C4-2B (cell line): ENCODE data around the gene CNTN4.

Source experiments
- H3K27ac ChIP-seq: fragments of 450-650 bp; 2 replicates; pipeline ENCODE4 v1.5.1; 2017
- ZFX ChIP-seq: fragments of 450-650 bp; IDR thresholded peaks from 2 replicates; pipeline ENCODE4 v1.6.1; 2017
- TF ChIP-seq, protein P1 (sequence below): fragments of 450-650 bp; conservative IDR thresholded peaks from 2 replicates; pipeline ENCODE4 v1.5.1; 2017; ENCODE audit warnings: mild to moderate bottlenecking

The CNTN4 gene

DNA sequence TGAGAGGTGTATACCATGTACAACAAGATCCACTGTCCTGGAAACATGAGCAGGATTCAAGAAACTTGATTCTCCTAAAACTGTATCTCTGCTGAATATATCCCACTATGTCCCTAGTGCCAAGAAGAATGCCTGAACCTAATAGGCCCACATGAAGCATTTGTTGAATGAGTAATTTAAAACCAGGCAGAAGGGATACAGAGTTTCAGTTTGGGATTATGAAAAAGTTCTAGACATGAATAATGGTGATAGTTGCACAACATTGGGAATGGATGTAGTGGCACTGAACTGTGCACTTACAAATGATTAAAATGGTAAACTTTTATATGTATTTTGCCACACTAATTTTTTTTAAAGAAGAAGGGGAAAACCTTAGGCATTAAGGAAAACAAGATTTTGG lies 750.4 kb downstream of the CNTN4 start:
- TF ChIP-seq, protein P1, sequence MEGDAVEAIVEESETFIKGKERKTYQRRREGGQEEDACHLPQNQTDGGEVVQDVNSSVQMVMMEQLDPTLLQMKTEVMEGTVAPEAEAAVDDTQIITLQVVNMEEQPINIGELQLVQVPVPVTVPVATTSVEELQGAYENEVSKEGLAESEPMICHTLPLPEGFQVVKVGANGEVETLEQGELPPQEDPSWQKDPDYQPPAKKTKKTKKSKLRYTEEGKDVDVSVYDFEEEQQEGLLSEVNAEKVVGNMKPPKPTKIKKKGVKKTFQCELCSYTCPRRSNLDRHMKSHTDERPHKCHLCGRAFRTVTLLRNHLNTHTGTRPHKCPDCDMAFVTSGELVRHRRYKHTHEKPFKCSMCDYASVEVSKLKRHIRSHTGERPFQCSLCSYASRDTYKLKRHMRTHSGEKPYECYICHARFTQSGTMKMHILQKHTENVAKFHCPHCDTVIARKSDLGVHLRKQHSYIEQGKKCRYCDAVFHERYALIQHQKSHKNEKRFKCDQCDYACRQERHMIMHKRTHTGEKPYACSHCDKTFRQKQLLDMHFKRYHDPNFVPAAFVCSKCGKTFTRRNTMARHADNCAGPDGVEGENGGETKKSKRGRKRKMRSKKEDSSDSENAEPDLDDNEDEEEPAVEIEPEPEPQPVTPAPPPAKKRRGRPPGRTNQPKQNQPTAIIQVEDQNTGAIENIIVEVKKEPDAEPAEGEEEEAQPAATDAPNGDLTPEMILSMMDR, result no peak
- no peak for TF ChIP-seq ZFX
- no peak overlapping the region for H3K27ac ChIP-seq

DNA sequence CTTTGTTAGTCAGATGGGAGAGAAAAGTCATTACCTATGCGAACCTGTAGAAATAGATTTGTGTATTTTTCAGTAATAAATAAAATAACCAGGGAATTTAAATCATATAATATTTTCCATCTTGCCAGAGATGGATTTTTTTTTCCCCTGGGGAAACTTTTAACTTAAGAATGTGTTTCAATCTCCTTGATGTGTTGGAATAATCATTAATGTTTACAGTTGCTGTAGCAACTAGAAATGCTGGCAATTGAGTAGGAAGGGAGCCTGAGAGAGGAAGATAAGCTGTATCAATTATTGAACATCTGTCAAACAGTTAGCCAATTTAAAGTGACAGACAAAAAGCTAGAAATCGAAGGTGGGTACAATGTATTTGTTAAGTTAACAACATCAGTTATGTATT lies 752.0 kb downstream of the CNTN4 start:
- no peak overlapping the region for H3K27ac ChIP-seq
- TF ChIP-seq, protein P1, result no peak
- TF ChIP-seq ZFX, result no peak

DNA sequence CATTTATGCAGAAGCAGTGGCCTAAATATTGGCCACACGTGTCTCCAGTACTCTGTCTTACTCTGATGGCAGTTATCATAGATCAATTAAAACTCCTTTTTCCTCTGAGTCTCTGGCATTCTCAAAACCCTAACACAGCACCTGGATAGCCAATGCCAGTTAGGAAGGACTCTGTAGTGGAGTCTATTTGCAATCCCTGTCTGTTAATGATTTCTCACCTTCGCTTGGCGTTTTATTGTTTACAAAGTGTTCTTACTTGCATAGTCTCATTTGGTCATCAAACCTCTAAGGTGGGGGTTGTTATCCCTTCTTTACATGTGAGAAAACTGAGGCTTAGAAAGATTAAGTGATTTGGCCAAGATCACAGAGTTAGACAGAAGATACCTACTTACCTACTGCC lies 752.7 kb downstream of the CNTN4 start:
- no peak for TF ChIP-seq ZFX
- TF ChIP-seq, protein P1, result no peak
- no peak overlapping the region for H3K27ac ChIP-seq

DNA sequence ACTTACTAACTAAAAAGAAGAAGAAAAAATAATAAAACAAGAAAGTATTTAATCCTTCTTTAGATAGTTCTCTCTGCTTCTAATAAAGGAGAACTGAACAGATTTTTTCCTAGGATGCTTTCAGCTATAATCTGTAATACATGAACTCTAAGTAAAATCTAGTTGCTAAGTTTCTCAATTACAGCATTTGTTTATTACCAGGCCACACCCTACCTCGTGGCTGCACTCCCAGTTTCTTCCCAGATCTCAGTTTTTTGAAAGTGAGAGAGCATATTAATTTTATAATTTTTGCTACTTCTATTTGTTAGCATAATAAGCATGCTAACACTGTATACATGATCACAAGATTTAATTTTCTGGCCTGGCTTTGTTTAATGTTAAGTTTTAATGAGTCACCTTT lies 753.2 kb downstream of the CNTN4 start:
- H3K27ac ChIP-seq, result no peak overlapping the region
- no peak for TF ChIP-seq ZFX
- TF ChIP-seq, protein P1, result no peak

DNA sequence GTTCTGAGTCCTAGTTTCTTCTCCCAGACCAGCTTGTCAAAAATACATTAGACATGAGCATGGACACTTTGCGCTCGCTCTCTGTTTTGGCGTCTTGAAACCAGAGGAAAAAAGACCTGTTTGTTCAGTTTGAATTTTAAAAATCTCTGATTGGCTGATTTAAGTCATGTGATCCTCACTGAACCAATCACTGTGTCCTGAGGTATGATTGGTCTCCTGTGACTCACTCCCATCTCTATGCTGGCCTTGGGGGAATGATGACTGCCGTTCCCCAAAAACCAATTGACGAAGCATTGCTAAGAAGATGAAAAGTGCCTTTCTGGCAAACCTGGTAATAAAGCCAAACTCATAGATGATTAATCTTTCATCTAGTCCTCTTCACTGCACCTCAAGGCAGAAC lies 755.0 kb downstream of the CNTN4 start:
- TF ChIP-seq ZFX, result no peak
- TF ChIP-seq, protein P1, result no peak
- no peak overlapping the region for H3K27ac ChIP-seq

DNA sequence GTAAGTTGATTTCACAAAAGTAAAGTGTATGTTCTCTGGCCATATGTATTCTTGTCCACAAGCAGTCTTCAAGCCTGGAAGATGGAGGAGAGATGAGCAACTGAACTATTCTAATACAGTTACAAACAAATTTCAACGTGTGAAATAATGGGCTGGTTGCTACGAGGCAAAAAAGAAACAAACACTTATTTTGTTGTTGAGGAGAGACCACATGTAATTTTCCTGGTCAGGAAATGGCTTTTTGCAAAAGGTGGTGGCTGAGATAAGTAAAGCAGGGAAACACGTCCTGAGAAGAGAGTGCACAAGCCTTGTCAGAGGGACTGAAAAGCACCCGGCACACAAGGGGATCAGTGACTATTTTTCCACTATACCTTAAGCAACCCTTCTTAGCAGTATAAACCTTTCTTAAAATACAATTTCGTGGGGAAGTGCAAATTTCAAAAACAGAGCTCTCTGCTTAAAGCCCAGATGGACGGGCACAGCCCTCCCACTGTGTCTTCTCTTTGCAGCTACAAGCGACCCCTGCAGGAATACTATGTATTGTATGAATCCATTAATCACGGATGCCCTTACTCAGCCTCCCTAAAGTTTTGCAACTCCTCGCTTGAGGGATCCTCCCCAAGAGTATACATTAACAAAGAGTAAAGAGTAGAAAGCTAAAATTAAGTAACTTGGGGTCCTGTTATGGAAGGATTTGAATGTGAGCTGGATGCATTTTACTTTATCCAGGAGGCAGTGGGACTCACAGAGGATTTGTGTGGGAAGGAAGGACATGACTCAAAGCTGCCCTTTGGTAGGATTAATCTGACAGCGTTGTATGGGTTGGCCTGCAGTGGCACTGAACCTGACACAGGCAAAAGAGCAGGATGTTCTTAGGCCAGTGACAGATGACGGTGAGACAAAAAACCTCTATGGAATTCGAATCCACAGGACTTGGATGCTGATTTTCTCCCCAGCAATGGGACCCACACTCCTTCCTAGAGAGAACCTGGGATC lies 757.8 kb downstream of the CNTN4 start:
- H3K27ac ChIP-seq, result no peak overlapping the region
- TF ChIP-seq ZFX, result no peak
- TF ChIP-seq, protein P1, result no peak

DNA sequence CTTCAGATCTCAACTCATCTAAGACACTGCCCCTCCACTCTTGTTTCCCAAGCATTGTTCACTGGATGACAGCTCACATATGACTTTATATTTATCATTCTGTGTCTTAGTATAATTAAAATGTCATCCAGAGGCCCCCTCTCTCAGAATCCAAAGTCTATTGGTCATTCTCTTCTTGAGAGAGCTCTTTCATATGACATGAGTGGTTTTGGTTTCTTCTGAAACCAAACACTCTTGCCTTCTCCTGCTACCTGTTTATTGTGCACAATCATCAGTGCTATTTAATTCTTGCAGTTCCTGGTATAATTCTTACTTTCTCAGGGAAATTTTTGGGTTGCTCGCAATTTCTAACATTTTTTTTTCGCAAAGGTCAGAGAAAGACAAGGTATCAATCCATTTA lies 762.0 kb downstream of the CNTN4 start:
- H3K27ac ChIP-seq, result no peak overlapping the region
- no peak for TF ChIP-seq ZFX
- TF ChIP-seq, protein P1, result no peak
